NCI-H1436 (cell line): ENCODE results near the gene SH2D3A.
"Not testable (repeated sequence)": the region's sequence is repeated elsewhere in the genome, so short reads cannot be mapped to it uniquely, and the experiment has no call there.

Source experiments
- DNase-seq: peaks from one replicate; lab custom pipeline; 2025; lab: John Stamatoyannopoulos, UW

SH2D3A gene

GRCh38 chr19:6721773-6722172, 45.5 kb downstream of the SH2D3A start:
- no peak for DNase-seq

GRCh38 chr19:6721138-6721474, 46.1 kb downstream of the SH2D3A start:
- DNase-seq: no peak

GRCh38 chr19:6720369-6721137, 46.7 kb downstream of the SH2D3A start, which contains the start of gene C3:
Gene C3 (minus strand): TSS chr19:6720650. CDS start chr19:6720589, 61 bp downstream.
- DNase-seq: no peak

- no peak for DNase-seq
These were observed 47.3 kb downstream of the SH2D3A start for GRCh38 chr19:6719992-6720368.

- DNase-seq: no peak
These were observed 47.7 kb downstream of the SH2D3A start for GRCh38 chr19:6719540-6719861.

GRCh38 chr19:6718741-6719539, 48.3 kb downstream of the SH2D3A start:
- no peak for DNase-seq

GRCh38 chr19:6718111-6718740, 49.0 kb downstream of the SH2D3A start:
- DNase-seq: no peak

GRCh38 chr19:6717441-6717971, 49.7 kb downstream of the SH2D3A start:
- no peak for DNase-seq

- DNase-seq: no peak
These were observed 50.2 kb downstream of the SH2D3A start for GRCh38 chr19:6717036-6717435.

GRCh38 chr19:6716610-6716970, 50.6 kb downstream of the SH2D3A start:
- no peak for DNase-seq

- DNase-seq: no peak
These were observed 52.3 kb downstream of the SH2D3A start for GRCh38 chr19:6714749-6715555.

GRCh38 chr19:6713773-6714692, 53.2 kb downstream of the SH2D3A start:
- DNase-seq: no peak

GRCh38 chr19:6712692-6713670, 54.3 kb downstream of the SH2D3A start:
- no peak for DNase-seq

GRCh38 chr19:6712231-6712630, 55.0 kb downstream of the SH2D3A start:
- DNase-seq: no peak

- no peak for DNase-seq
These were observed 55.6 kb downstream of the SH2D3A start for GRCh38 chr19:6711605-6712004.

GRCh38 chr19:6711078-6711361, 56.2 kb downstream of the SH2D3A start:
- DNase-seq: no peak

- DNase-seq: no peak
These were observed 56.8 kb downstream of the SH2D3A start for GRCh38 chr19:6710273-6711077.

- DNase-seq: no peak
These were observed 57.7 kb downstream of the SH2D3A start for GRCh38 chr19:6709549-6709948.

GRCh38 chr19:6708913-6709312, 58.3 kb downstream of the SH2D3A start:
- DNase-seq: not testable (repeated sequence)
